Mononuclear cell (primary cell): ENCODE measurements around the gene ADAMTS7. TPM values are rescaled to one million over a fixed set of nuclear protein-coding genes. Genes with fewer than 3 reads are reported as not detected.
"Not testable (repeated sequence)": the region's sequence is repeated elsewhere in the genome, so short reads cannot be mapped to it uniquely, and the experiment has no call there.

Source experiments
- H3K27me3 ChIP-seq: 2 replicates; pipeline ENCODE4 v1.6.0; 2011; ENCODE audit warnings: low read length, control low read depth; ENCODE audit not compliant: insufficient read depth
- H3K4me1 ChIP-seq: 2 replicates; pipeline ENCODE4 v1.5.1; 2011; ENCODE audit warnings: mild to moderate bottlenecking, low read length, control low read depth; ENCODE audit not compliant: insufficient read depth
- H3K4me3 ChIP-seq: 2 replicates; pipeline ENCODE4 v1.5.1; 2011; ENCODE audit warnings: mild to moderate bottlenecking, low read length, moderate library complexity
- H3K9me3 ChIP-seq: 2 replicates; pipeline ENCODE4 v1.5.1; 2011; ENCODE audit warnings: low read depth, mild to moderate bottlenecking, control low read depth, low read length
- total RNA-seq: library from RNA; depleted of rRNA; stranded (reverse); fragments of >200 nt; gene quantifications from one replicate; pipeline ENCODE4 v1.2.3, GENCODE V29; 2012

ADAMTS7 gene
- total RNA-seq, 1 donor = not detected

- H3K9me3 ChIP-seq, H3K27me3 ChIP-seq, H3K4me1 ChIP-seq, H3K4me3 ChIP-seq: not testable (repeated sequence)
Measured at GRCh38 chr15:78777953-78778345, 33.3 kb downstream of the ADAMTS7 start.

- not testable (repeated sequence) for H3K4me3 ChIP-seq, H3K9me3 ChIP-seq, H3K27me3 ChIP-seq, H3K4me1 ChIP-seq
Measured at GRCh38 chr15:78777290-78777952, 33.8 kb downstream of the ADAMTS7 start.

GRCh38 chr15:78776046-78776925, 35.0 kb downstream of the ADAMTS7 start:
- not testable (repeated sequence) for H3K9me3 ChIP-seq, H3K27me3 ChIP-seq, H3K4me1 ChIP-seq, H3K4me3 ChIP-seq

- H3K27me3 ChIP-seq = no peaks in the 10 kb centered on the region
- H3K4me1 ChIP-seq = no peaks in the 10 kb centered on the region
- no peaks in the 10 kb centered on the region for H3K9me3 ChIP-seq
- no peak overlapping the region for H3K4me3 ChIP-seq
Measured at GRCh38 chr15:78775472-78775871, 35.8 kb downstream of the ADAMTS7 start.

GRCh38 chr15:78774451-78774990, 36.7 kb downstream of the ADAMTS7 start:
- not testable (repeated sequence) for H3K4me1 ChIP-seq, H3K4me3 ChIP-seq, H3K9me3 ChIP-seq, H3K27me3 ChIP-seq

GRCh38 chr15:78773765-78774450, 37.4 kb downstream of the ADAMTS7 start:
- not testable (repeated sequence) for H3K9me3 ChIP-seq, H3K4me1 ChIP-seq, H3K4me3 ChIP-seq, H3K27me3 ChIP-seq

GRCh38 chr15:78772738-78773137, 38.5 kb downstream of the ADAMTS7 start:
- Histone ChIP-seq H3K4me1 (no peaks in the 10 kb centered on the region), H3K9me3 (no peaks in the 10 kb centered on the region), H3K27me3 (no peaks in the 10 kb centered on the region), H3K4me3 (no peak overlapping the region)

- H3K27me3 ChIP-seq, H3K4me3 ChIP-seq, H3K4me1 ChIP-seq: not testable (repeated sequence)
Measured at GRCh38 chr15:78771436-78772000, 39.7 kb downstream of the ADAMTS7 start.

GRCh38 chr15:78771020-78771419, 40.2 kb downstream of the ADAMTS7 start:
- not testable (repeated sequence) for H3K27me3 ChIP-seq, H3K4me3 ChIP-seq, H3K4me1 ChIP-seq, H3K9me3 ChIP-seq

More at GRCh38 chr15:78771436-78772000, 39.7 kb downstream of the ADAMTS7 start:
- H3K9me3 ChIP-seq = not testable (repeated sequence)

- not testable (repeated sequence) for H3K27me3 ChIP-seq, H3K4me1 ChIP-seq, H3K4me3 ChIP-seq, H3K9me3 ChIP-seq
Measured at GRCh38 chr15:78769473-78770225, 41.6 kb downstream of the ADAMTS7 start.

GRCh38 chr15:78768531-78769408, 42.5 kb downstream of the ADAMTS7 start:
- no peak overlapping the region for H3K4me3 ChIP-seq
- H3K4me1 ChIP-seq = no peaks in the 10 kb centered on the region
- H3K9me3 ChIP-seq = no peaks in the 10 kb centered on the region
- no peaks in the 10 kb centered on the region for H3K27me3 ChIP-seq

- H3K9me3 ChIP-seq = no peaks in the 10 kb centered on the region
- no peaks in the 10 kb centered on the region for H3K4me1 ChIP-seq
- no peak overlapping the region for H3K4me3 ChIP-seq
- no peaks in the 10 kb centered on the region for H3K27me3 ChIP-seq
Measured at GRCh38 chr15:78768096-78768495, 43.2 kb downstream of the ADAMTS7 start.

GRCh38 chr15:78767331-78767951, 43.8 kb downstream of the ADAMTS7 start:
- Histone ChIP-seq H3K9me3 (no peaks in the 10 kb centered on the region), H3K27me3 (no peaks in the 10 kb centered on the region), H3K4me3 (no peak overlapping the region), H3K4me1 (no peaks in the 10 kb centered on the region)
